ENCODE results near the gene GAS7.
"Not testable (repeated sequence)": the region's sequence is repeated elsewhere in the genome, so short reads cannot be mapped to it uniquely, and the experiment has no call there.

GAS7 gene

DNA sequence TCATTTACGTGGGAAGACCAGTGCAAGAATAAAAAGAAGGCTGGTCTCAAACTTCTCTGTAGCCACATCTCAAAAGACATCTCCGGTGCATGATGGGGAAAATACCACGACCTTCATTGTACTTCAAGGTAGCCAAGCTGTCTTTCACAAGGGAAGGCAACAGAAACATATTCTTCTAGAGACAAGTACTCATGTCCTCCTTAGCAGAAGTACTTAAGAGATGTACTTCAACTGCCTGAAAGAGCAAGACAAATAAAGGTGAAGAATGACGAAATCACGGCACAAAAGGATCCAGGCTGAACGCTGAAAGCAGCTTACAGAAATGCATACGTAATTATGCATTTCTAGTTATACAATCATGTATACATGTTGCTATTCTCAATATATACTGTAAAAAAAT is 169.3 kb downstream of the GAS7 start:
- Mint-ChIP-seq H3K4me1 (ENCODE audit: low read depth in 2 of 2) (peaks cover 0 to 8% of the 10 kb centered on the region in 2 donors), H3K27ac (no peak overlapping the region), H3K36me3 (ENCODE audit: insufficient read depth) (peaks cover 8% of the 10 kb centered on the region), H3K9me3 (no peaks in the 10 kb centered on the region), H3K27me3 (no peaks in the 10 kb centered on the region), H3K4me3 (no peak overlapping the region)
- ATAC-seq (replicated peaks) (no peak), DNase-seq (no peak)

DNA sequence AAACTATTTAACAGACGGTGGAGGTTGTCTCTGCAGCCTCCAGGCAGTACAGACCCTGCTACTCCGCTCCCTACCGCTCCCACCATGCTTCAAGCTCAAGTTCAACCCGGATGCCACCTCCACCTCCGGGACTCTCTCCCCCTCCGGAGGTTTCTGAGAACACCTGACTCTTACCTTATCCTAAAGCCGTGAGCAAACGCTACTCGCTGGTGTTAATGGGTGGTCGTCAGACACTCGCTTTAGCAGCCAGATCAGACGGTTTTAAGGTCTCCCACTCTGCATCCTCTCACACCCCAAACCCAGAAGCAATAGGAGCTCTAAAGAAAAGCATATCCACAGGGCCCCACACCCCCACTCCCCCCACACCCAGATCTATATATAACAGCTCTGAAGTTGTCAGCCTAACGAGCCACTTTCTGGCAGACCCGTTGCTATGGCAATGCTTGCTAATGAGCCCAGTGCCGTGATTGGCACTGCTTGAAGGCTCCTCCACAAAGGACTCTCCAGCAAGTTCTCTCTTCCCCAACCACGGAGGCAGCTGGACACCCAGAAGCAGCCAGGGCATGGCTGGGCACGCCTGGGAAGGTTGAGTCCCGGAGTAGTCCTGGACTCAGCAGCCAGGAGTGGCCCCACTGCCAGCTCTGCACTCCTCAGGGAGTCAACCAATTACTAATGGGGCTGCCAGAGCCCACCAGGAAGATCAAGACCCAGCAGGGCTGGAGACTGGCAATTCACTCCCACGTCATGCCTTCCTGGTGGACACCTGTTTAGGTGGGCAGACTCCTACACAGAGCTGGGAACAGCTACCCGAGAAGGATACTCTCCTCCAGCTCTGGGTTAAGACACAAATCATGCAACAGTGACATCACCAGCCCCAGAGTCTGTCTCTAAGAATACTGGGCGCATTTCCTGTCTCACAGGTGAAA is 172.2 kb downstream of the GAS7 start:
- no peak for DNase-seq
- H3K4me1 Mint-ChIP-seq (ENCODE audit: low read depth in 2 of 2): peaks cover 4 to 11% of the 10 kb centered on the region in 2 donors
- ATAC-seq (replicated peaks): no peak
- H3K4me3 Mint-ChIP-seq: no peak overlapping the region
- no peaks in the 10 kb centered on the region for H3K27me3 Mint-ChIP-seq
- peaks cover 8% of the 10 kb centered on the region for H3K36me3 Mint-ChIP-seq (ENCODE audit: insufficient read depth)
- H3K9me3 Mint-ChIP-seq: no peaks in the 10 kb centered on the region
- no peak overlapping the region for H3K27ac Mint-ChIP-seq

DNA sequence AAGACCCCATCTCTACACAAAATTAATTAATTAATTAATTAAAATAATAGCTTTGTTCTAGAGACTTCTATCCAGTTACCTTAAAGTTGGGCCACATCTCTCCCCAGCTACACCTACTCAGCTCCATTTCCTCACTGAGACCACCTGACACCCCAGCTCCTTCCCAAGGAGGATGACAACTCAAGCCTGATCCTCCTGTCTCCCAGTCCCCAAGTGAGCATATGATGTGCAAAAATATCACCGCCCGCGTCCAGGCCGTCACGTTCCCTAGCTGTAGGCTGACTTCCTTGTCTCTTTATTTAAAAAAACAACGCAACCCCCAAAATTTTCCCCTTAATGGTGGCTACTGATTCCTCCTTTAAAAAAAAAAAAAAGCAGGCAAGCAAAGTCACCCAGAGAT is 173.2 kb downstream of the GAS7 start:
- peaks cover 7 to 11% of the 10 kb centered on the region in 2 donors for H3K4me1 Mint-ChIP-seq (ENCODE audit: low read depth in 2 of 2)
- DNase-seq (no peak), ATAC-seq (replicated peaks) (no peak)
- H3K27me3 Mint-ChIP-seq: no peaks in the 10 kb centered on the region
- no peak overlapping the region for H3K27ac Mint-ChIP-seq
- no peak overlapping the region for H3K4me3 Mint-ChIP-seq
- H3K9me3 Mint-ChIP-seq: no peaks in the 10 kb centered on the region
- peaks cover 3% of the 10 kb centered on the region for H3K36me3 Mint-ChIP-seq (ENCODE audit: insufficient read depth)

DNA sequence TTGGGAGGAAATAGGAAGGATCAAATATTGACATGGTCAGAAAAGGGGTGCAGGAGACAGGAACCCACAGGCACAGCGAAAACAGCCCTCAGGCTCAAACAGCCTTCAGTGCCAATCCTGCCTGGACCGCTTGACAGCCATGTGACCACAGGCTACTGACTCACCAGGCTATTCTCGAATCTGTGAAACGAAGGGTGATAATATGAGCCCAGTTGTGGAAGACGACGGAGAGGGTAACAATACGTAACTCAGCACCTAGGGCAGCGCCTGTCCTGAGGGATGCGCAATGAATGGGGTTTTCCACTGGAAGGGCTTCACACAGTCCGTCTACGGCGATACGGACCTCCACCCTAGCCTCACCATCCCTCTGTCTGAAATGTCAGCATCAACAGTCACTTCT is 176.0 kb downstream of the GAS7 start:
- H3K36me3 Mint-ChIP-seq (ENCODE audit: insufficient read depth): peaks cover 8% of the 10 kb centered on the region
- no peak for ATAC-seq (replicated peaks)
- no peak overlapping the region for H3K4me3 Mint-ChIP-seq
- H3K27me3 Mint-ChIP-seq: no peaks in the 10 kb centered on the region
- H3K9me3 Mint-ChIP-seq: no peaks in the 10 kb centered on the region
- no peak for DNase-seq
- no peak overlapping the region for H3K27ac Mint-ChIP-seq
- peaks cover 7 to 12% of the 10 kb centered on the region in 2 donors for H3K4me1 Mint-ChIP-seq (ENCODE audit: low read depth in 2 of 2)

DNA sequence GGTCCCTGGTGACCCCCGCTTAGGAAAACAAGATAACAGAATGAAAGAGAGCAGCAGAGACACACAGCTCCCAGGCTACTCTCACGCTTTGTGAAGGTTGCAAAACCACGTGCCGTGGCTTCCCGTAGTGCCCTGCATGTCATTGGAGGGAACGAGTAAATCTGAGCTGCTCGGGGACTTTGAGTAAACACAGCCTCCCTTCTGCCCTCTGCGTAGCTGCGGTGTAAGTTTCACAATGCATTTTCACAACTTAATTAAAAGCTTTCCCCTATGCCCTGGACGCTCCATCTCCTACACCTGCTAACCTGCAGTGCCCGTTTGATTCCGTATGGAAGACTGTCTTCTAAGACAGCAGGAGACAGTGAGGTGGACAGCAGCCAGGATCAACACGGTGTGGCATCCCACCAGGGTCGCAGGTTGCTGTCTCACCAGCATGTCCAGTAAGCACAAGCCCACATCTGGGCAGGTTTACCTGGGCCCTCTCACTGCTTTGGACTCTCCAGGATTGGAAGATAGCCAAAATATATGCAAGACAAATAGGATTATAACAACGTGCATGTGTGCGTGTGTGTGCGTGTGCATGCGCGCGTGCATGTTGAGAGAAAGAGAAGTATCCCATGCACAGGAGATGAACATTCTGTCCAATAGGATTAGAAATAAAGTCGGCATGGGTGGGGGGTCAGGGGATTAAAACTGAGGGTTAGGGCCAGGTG is 177.0 kb downstream of the GAS7 start:
- no peak for DNase-seq
- H3K27ac Mint-ChIP-seq: peak overlapping the region in 1 of 2 donors; percentile 46
- no peaks in the 10 kb centered on the region for H3K9me3 Mint-ChIP-seq
- no peak overlapping the region for H3K4me3 Mint-ChIP-seq
- H3K4me1 Mint-ChIP-seq (ENCODE audit: low read depth in 2 of 2): peaks cover 7 to 12% of the 10 kb centered on the region in 2 donors
- H3K27me3 Mint-ChIP-seq: no peaks in the 10 kb centered on the region
- peaks cover 8% of the 10 kb centered on the region for H3K36me3 Mint-ChIP-seq (ENCODE audit: insufficient read depth)
- peak; percentile 41 for ATAC-seq (replicated peaks)

DNA sequence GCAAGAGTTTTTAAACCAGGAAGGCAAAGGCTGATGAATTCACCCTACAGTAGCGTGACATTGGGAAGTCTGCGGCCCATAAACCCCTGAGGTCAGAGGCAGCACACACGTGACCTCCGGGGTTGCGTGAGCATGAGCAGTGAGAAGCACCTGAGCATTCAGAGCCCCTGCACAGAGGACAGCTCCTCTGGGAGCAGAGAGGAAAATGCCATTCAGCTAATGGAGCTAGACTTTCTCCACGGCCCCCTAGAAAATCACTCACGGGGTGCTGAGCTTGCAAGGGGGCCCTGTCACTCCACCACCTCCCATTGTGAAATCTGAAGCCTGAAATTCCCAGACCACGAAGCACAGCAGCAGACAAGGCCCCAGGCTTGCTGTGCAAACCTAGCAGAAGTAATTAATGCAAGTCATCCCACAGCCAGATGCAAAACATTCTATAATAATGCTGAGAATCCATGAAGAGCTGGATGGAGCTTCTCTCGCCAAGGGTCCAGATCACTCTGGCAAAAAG is 178.4 kb downstream of the GAS7 start:
- Mint-ChIP-seq H3K27me3 (no peaks in the 10 kb centered on the region), H3K9me3 (no peaks in the 10 kb centered on the region), H3K27ac (no peak overlapping the region), H3K36me3 (ENCODE audit: insufficient read depth) (peaks cover 8% of the 10 kb centered on the region), H3K4me3 (no peak overlapping the region), H3K4me1 (ENCODE audit: low read depth in 2 of 2) (peaks cover 5 to 7% of the 10 kb centered on the region in 2 donors)
- ATAC-seq (replicated peaks) (no peak), DNase-seq (no peak)

DNA sequence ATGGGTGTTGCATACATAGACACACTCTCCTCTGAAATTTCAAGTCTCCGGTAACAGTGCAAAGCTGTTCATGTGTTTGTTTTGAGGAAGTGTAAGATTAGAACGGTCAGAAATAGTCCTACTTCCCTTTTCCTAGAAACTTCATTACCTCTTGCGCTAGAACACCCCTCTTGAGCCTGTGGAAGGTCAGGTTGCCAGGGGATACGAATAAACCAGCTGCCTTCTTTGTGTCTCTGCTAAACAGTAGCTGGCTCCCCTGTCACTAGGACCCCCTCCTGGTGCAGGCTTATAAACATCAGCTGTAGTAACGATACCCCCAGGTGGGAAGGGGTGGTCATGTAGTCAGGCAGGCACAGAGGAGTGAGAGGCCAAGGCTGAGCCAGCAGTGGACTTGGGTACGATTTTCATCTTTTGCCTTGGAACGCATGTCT is 179.9 kb downstream of the GAS7 start:
- peaks cover 8% of the 10 kb centered on the region for H3K36me3 Mint-ChIP-seq (ENCODE audit: insufficient read depth)

DNA sequence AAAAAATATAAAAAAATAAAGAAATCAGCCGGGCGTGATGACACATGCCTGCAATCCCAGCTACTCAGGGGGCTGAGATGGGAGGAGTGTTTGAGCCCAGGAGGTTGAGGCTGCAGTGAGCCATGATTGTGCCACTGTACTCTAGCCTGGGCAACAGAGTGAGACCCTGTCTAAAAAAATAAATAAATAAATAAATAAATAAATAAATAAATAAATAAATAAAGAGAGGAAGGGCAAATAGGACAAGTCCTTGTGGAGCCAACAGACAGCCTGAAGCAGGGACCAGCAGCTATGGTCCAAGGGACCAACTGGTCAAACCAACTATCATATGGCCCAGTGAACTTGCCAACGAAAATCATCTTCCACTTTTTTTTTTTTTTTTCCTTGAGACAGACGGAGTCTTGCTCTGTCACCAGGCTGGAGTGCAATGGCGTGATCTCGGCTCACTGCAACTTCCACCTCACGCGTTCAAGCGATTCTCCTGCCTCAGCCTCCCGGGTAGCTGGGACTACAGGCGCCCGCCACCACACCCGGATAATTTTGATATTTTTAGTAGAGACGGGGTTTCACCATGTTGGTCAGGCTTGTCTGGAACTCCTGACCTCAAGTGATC is 181.3 kb downstream of the GAS7 start:
- H3K4me3 Mint-ChIP-seq; H3K36me3 Mint-ChIP-seq (ENCODE audit: insufficient read depth); ATAC-seq (replicated peaks); H3K27me3 Mint-ChIP-seq; H3K9me3 Mint-ChIP-seq; H3K27ac Mint-ChIP-seq; DNase-seq: not testable (repeated sequence)
- H3K4me1 Mint-ChIP-seq (ENCODE audit: low read depth in 2 of 2): peaks cover 9 to 22% of the 10 kb centered on the region in 2 donors

More for the DNA sequence above, 179.9 kb downstream of the GAS7 start:
- Mint-ChIP-seq H3K4me3 (no peak overlapping the region), H3K27me3 (no peaks in the 10 kb centered on the region), H3K9me3 (no peaks in the 10 kb centered on the region), H3K4me1 (ENCODE audit: low read depth in 2 of 2) (peaks cover 9 to 18% of the 10 kb centered on the region in 2 donors), H3K27ac (peak overlapping the region in 1 of 2 donors; percentile 39)
- ATAC-seq (replicated peaks) (peak; percentile 43), DNase-seq (no peak)

DNA sequence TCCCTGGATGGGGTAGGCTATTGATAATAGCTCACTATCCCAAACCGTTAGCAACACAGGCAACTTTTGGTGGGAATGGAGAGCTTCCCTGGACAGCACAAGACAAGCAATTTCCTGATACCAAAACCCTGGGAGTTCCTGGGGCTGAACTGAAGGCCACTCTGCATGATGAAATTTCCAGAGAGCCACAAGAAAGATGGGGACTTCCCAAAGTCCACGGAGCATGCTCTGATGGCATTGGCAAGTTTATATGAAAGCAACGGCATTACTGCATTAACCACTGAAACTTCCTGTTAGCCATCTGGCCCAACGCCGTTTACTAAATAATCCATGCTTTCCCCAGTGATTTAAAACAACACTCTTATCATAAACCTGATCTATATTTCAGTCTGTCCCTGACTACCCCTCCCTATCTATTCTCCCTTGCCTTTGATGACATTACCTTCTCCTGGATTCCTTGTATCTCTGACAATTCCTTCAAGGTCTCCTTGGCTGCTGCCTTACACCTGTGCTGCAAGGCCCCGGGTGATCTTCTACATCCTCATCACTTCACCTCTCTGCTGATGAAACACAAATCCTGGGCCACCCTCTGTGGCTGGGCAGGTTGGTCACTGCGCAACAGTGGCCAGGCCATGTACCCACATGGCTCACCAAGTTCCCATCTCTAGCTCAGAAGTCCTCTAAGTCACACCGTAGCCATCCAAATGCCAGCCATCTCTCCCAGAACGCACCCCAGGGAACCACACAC is 184.9 kb downstream of the GAS7 start:
- peaks cover under 1% of the 10 kb centered on the region for H3K36me3 Mint-ChIP-seq (ENCODE audit: insufficient read depth)
- DNase-seq: no peak
- H3K9me3 Mint-ChIP-seq: no peaks in the 10 kb centered on the region
- peaks cover 7 to 15% of the 10 kb centered on the region in 2 donors for H3K4me1 Mint-ChIP-seq (ENCODE audit: low read depth in 2 of 2)
- no peak overlapping the region for H3K4me3 Mint-ChIP-seq
- H3K27ac Mint-ChIP-seq: peak overlapping the region; percentile 22 to 44
- ATAC-seq (replicated peaks): no peak
- H3K27me3 Mint-ChIP-seq: no peaks in the 10 kb centered on the region

DNA sequence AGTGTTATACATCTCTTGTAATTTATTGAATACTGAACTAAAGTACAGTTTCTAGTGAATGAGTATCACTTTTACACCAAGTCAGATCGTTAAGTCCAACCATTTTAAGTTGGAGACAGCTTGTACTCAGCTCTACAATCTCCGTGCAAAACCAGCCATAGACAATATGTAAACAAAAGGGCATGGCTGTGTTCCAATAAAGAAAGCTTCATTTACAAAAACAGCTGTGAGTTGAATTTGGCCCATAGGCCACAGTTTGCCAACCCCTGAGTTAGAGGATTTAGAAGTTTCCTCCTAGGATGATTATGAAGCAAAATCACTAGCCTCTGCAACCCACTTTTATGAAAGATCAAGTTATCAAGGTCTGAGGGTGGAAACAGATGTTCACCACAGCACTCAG is 187.7 kb downstream of the GAS7 start:
- no peak overlapping the region for H3K4me3 Mint-ChIP-seq
- ATAC-seq (replicated peaks): no peak
- H3K9me3 Mint-ChIP-seq: no peaks in the 10 kb centered on the region
- no peak overlapping the region for H3K27ac Mint-ChIP-seq
- no peak for DNase-seq
- no peaks in the 10 kb centered on the region for H3K36me3 Mint-ChIP-seq (ENCODE audit: insufficient read depth)
- H3K4me1 Mint-ChIP-seq (ENCODE audit: low read depth in 2 of 2): peaks cover 4 to 18% of the 10 kb centered on the region in 2 donors
- no peaks in the 10 kb centered on the region for H3K27me3 Mint-ChIP-seq

DNA sequence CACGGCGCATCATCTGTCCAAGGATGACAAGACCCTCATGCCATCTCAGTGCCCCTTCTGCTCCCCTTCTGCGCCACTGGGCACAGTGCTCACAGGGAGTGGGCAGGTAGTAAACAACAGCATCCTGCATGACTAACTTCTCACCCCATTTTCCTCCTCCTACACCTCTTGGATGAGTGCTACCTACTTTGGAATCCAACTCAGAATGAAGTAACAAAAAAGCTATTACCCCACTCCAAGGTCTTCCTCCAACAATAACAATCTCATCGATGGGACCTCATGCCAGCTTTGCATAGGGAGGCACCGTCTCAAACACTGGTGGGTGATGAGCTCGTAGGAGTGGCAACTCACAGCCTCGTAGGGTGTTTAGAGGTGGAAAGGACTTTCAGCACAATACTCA is 194.7 kb downstream of the GAS7 start:
- H3K27me3 Mint-ChIP-seq: no peaks in the 10 kb centered on the region
- no peak overlapping the region for H3K27ac Mint-ChIP-seq
- no peaks in the 10 kb centered on the region for H3K36me3 Mint-ChIP-seq (ENCODE audit: insufficient read depth)
- peaks cover 3% of the 10 kb centered on the region in 2 donors for H3K4me1 Mint-ChIP-seq (ENCODE audit: low read depth in 2 of 2)
- DNase-seq (no peak), ATAC-seq (replicated peaks) (no peak)
- H3K9me3 Mint-ChIP-seq: no peaks in the 10 kb centered on the region
- no peak overlapping the region for H3K4me3 Mint-ChIP-seq

DNA sequence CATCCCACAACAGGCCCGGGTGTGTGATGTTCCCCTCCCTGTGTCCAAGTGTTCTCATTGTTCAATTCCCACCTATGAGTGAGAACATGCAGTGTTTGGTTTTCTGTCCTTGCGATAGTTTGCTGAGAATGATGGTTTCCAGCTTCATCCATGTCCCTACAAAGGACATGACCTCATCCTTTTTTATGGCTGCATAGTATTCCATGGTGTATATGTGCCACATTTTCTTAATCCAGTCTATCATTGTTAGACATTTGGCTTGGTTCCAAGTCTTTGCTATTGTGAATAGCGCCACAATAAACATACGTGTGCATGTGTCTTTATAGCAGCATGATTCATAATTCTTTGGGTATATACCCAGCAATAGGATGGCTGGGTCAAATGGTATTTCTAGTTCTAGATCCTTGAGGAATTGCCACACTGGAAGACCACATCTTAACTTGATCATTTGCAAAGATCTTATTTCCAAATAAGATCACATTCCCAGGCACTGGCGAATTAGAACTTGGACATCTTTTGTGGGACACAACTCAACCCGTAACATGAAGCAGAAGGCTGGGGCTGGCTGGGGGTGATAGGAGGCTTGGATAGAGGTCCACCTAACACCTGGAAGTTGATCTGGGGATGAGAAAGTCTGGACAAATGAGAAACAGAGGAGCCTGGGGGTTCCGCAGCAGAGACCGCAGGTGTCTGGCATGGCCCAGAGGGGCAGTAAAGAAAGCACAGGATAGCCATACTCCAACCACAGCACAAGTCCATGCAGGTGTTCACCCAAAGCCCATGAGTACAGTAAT is 195.6 kb downstream of the GAS7 start:
- H3K27ac Mint-ChIP-seq; H3K36me3 Mint-ChIP-seq (ENCODE audit: insufficient read depth); H3K4me3 Mint-ChIP-seq; ATAC-seq (replicated peaks); H3K27me3 Mint-ChIP-seq; DNase-seq; H3K4me1 Mint-ChIP-seq (ENCODE audit: low read depth in 2 of 2); H3K9me3 Mint-ChIP-seq: not testable (repeated sequence)
